22Rv1 (cell line): ENCODE data around the gene ADCY2.

ENCODE experiments used
- CTCF ChIP-seq: fragments of 450-650 bp; IDR thresholded peaks from 2 replicates; pipeline ENCODE4 v1.5.1; 2017; ENCODE audit warnings: mild to moderate bottlenecking
- ZFX ChIP-seq: fragments of 450-650 bp; IDR thresholded peaks from 2 replicates; pipeline ENCODE4 v1.6.1; 2017; ENCODE audit warnings: antibody characterized with exemption, borderline replicate concordance

- TF ChIP-seq CTCF (peak; percentile 75), ZFX (no peak)
These were observed 3.9 kb upstream of the ADCY2 start for GRCh38 chr5:7391814-7392692.
